SK-N-SH treated with all-trans-retinoic acid at 6 μM for 48 hours (cell line): ENCODE results near the gene CZIB.

Source experiments
- ATAC-seq: fragments of 200-7000 bp; cut with Tn5 transposase; 3 replicates; pipeline ENCODE4 v1.9.1; 2020; ENCODE audit warnings: mild to moderate bottlenecking, moderate library complexity
- ARNTL ChIP-seq: fragments of 450-650 bp; formaldehyde crosslinking; IDR thresholded peaks from 2 replicates; pipeline ENCODE4 v1.5.0; 2020; ENCODE audit warnings: low read depth, mild to moderate bottlenecking, moderate library complexity, borderline replicate concordance
- BACH2 ChIP-seq: fragments of 250-450 bp; sonication (Bioruptor Pico); IDR thresholded peaks from 2 replicates; pipeline ENCODE4 v1.9.0; 2021; ENCODE audit warnings: mild to moderate bottlenecking, borderline replicate concordance
- CREB5 ChIP-seq: fragments of 250-450 bp; sonication (Bioruptor Pico); IDR thresholded peaks from 2 replicates; pipeline ENCODE4 v1.5.1; 2020; ENCODE audit warnings: low read depth, mild to moderate bottlenecking, moderate library complexity
- CSDC2 ChIP-seq: fragments of 250-450 bp; sonication (Bioruptor Pico); IDR thresholded peaks from 2 replicates; pipeline ENCODE4 v1.5.0; 2020; ENCODE audit warnings: mild to moderate bottlenecking, moderate library complexity
- CSRNP3 ChIP-seq: fragments of 250-450 bp; sonication (Bioruptor Pico); IDR thresholded peaks from 2 replicates; pipeline ENCODE4 v1.5.1; 2021; ENCODE audit warnings: mild to moderate bottlenecking, moderate library complexity
- GLIS3 ChIP-seq: fragments of 250-450 bp; sonication (Bioruptor Pico); IDR thresholded peaks from 2 replicates; pipeline ENCODE4 v1.5.0; 2020; ENCODE audit warnings: mild to moderate bottlenecking, moderate library complexity
- ISL1 ChIP-seq: fragments of 250-450 bp; sonication (Bioruptor Pico); IDR thresholded peaks from 2 replicates; pipeline ENCODE4 v2.1.2; 2022; ENCODE audit warnings: mild to moderate bottlenecking, moderate library complexity
- PATZ1 ChIP-seq: fragments of 250-450 bp; sonication (Bioruptor Pico); IDR thresholded peaks from 2 replicates; pipeline ENCODE4 v1.8.0; 2020; ENCODE audit warnings: mild to moderate bottlenecking, moderate library complexity, borderline replicate concordance
- POU6F1 ChIP-seq: fragments of 250-450 bp; sonication (Bioruptor Pico); IDR thresholded peaks from 2 replicates; pipeline ENCODE4 v1.8.0; 2021; ENCODE audit warnings: low read depth, mild to moderate bottlenecking, moderate library complexity, borderline replicate concordance
- PPARA ChIP-seq: fragments of 250-450 bp; sonication (Bioruptor Pico); IDR thresholded peaks from 2 replicates; pipeline ENCODE4 v1.5.0; 2020; ENCODE audit warnings: mild to moderate bottlenecking, borderline replicate concordance
- SNAI2 ChIP-seq: fragments of 250-450 bp; sonication (Bioruptor Pico); IDR thresholded peaks from 2 replicates; pipeline ENCODE4 v1.5.0; 2020; ENCODE audit warnings: mild to moderate bottlenecking, moderate library complexity
- TCF4 ChIP-seq: fragments of 250-450 bp; sonication (Bioruptor Pico); IDR thresholded peaks from 2 replicates; pipeline ENCODE4 v1.8.0; 2021; ENCODE audit warnings: mild to moderate bottlenecking, moderate library complexity, borderline replicate concordance
- TOX ChIP-seq: fragments of 250-450 bp; sonication (Bioruptor Pico); IDR thresholded peaks from 2 replicates; pipeline ENCODE4 v1.8.0; 2021; ENCODE audit warnings: mild to moderate bottlenecking, moderate library complexity, borderline replicate concordance
- TSHZ2 ChIP-seq: fragments of 250-450 bp; sonication (Bioruptor Pico); IDR thresholded peaks from 2 replicates; pipeline ENCODE4 v1.5.0; 2020; ENCODE audit warnings: mild to moderate bottlenecking, moderate library complexity
- ZC3H10 ChIP-seq: fragments of 250-450 bp; sonication (Bioruptor Pico); IDR thresholded peaks from 2 replicates; pipeline ENCODE4 v1.5.1; 2021; ENCODE audit warnings: mild to moderate bottlenecking, moderate library complexity
- ZFP3 ChIP-seq: fragments of 250-450 bp; sonication (Bioruptor Pico); IDR thresholded peaks from 2 replicates; pipeline ENCODE4 v1.5.0; 2020; ENCODE audit warnings: mild to moderate bottlenecking, moderate library complexity
- ZNF565 ChIP-seq: fragments of 450-650 bp; formaldehyde crosslinking; conservative IDR thresholded peaks from 2 replicates; pipeline ENCODE4 v1.5.0; 2020; ENCODE audit warnings: low read depth, mild to moderate bottlenecking, moderate library complexity
- ZNF70 ChIP-seq: fragments of 450-650 bp; formaldehyde crosslinking; IDR thresholded peaks from 2 replicates; pipeline ENCODE4 v1.5.0; 2020; ENCODE audit warnings: mild to moderate bottlenecking, moderate library complexity
- ZNF8 ChIP-seq: fragments of 450-650 bp; formaldehyde crosslinking; IDR thresholded peaks from 2 replicates; pipeline ENCODE4 v1.5.0; 2020; ENCODE audit warnings: mild to moderate bottlenecking, moderate library complexity

Gene CZIB

GRCh38 chr1:53254011-53254640 lies 33.7 kb upstream of the CZIB start:
- TF ChIP-seq ZNF70 (no peak), ZNF8 (CRISPR knock-in tag) (no peak), CSDC2 (CRISPR knock-in tag) (no peak), ISL1 (CRISPR knock-in tag) (no peak), TCF4 (CRISPR knock-in tag) (no peak), ZNF565 (CRISPR knock-in tag) (no peak), ZC3H10 (CRISPR knock-in tag) (no peak)
- TF ChIP-seq, all 23 proteins: peak for 0
- ATAC-seq, result peak; percentile 19; the same call in 2 of the 3 replicates

GRCh38 chr1:53250325-53250724 lies 29.9 kb upstream of the CZIB start:
- TF ChIP-seq ZC3H10 (CRISPR knock-in tag) (no peak), TOX (CRISPR knock-in tag) (no peak), ZNF8 (CRISPR knock-in tag) (no peak), ZNF70 (no peak), CREB5 (CRISPR knock-in tag) (no peak), PATZ1 (CRISPR knock-in tag) (no peak), TSHZ2 (CRISPR knock-in tag) (no peak), ZNF565 (CRISPR knock-in tag) (no peak), CSRNP3 (CRISPR knock-in tag) (no peak), SNAI2 (CRISPR knock-in tag) (no peak), ARNTL (CRISPR knock-in tag) (no peak), PPARA (CRISPR knock-in tag) (no peak), ZFP3 (no peak), CSDC2 (CRISPR knock-in tag) (no peak)
- no peak for ATAC-seq

- ATAC-seq, result no peak
- no peak for TF ChIP-seq ZNF70
- TF ChIP-seq ZNF565 (CRISPR knock-in tag), result no peak
- no peak for TF ChIP-seq CSDC2 (CRISPR knock-in tag)
- TF ChIP-seq GLIS3, result no peak
- TF ChIP-seq TOX (CRISPR knock-in tag), result no peak
- TF ChIP-seq POU6F1, result no peak
- no peak for TF ChIP-seq PATZ1 (CRISPR knock-in tag)
- TF ChIP-seq ZC3H10 (CRISPR knock-in tag), result no peak
- no peak for TF ChIP-seq BACH2 (CRISPR knock-in tag)
- TF ChIP-seq SNAI2 (CRISPR knock-in tag), result no peak
- no peak for TF ChIP-seq CREB5 (CRISPR knock-in tag)
- no peak for TF ChIP-seq TSHZ2 (CRISPR knock-in tag)
These were observed 29.3 kb upstream of the CZIB start for GRCh38 chr1:53249706-53250105.
